ENCODE measurements around the gene ZDHHC3.

DNA sequence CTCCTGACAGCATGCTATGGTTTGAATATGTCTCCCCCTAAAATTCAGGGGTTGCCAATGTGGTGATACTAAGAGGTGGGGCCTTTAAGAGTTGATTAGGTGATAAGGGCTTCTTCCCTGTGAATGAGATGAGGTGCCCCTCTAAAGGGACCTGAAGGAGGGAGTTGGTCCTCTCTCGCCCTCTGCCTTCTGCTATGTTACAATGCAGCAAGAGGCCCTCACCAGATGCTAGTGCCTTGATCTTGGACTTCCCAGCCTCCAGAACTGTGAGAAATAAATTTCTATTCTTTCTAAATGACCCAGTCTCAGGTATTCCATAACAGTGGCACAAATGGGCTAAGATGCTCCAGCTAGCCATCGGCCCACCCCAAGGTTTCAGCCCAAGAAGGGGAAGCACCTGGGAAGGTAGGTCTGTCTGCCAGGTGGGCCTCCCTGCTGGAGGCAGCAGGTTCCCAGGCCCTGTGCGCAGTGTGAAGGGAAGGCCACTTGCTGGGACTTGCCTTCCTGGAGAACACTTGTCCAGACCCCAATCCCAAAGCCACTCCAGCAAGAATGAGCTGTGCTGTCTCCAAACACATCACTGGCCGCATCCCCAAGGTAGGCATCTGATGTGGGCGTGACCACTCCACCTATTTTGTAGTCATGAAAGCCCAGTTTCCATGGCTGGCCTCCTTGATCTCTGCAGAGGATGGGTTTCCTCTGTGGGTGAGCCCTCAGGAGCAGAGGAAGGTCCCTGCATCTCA is 92.6 kb downstream of the ZDHHC3 start:
- TF ChIP-seq, protein P1, sequence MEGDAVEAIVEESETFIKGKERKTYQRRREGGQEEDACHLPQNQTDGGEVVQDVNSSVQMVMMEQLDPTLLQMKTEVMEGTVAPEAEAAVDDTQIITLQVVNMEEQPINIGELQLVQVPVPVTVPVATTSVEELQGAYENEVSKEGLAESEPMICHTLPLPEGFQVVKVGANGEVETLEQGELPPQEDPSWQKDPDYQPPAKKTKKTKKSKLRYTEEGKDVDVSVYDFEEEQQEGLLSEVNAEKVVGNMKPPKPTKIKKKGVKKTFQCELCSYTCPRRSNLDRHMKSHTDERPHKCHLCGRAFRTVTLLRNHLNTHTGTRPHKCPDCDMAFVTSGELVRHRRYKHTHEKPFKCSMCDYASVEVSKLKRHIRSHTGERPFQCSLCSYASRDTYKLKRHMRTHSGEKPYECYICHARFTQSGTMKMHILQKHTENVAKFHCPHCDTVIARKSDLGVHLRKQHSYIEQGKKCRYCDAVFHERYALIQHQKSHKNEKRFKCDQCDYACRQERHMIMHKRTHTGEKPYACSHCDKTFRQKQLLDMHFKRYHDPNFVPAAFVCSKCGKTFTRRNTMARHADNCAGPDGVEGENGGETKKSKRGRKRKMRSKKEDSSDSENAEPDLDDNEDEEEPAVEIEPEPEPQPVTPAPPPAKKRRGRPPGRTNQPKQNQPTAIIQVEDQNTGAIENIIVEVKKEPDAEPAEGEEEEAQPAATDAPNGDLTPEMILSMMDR (IDR thresholded peaks at IDR 0.05) = no peak
- no peak for TF ChIP-seq EP300 (IDR thresholded peaks at IDR 0.05)

Measured in tibial nerve (tissue), 4 donors.